ENCODE results near the gene TSNAXIP1. TPM values are rescaled to one million over a fixed set of nuclear protein-coding genes. Genes with fewer than 3 reads are reported as not detected.
A peak's percentile ranks its signal among the peaks of the same experiment; 100 is the strongest.

The TSNAXIP1 gene
- total and polyA plus RNA-seq, 2 experiments from 2014 or later, result 0.97 to 2.4 TPM

DNA sequence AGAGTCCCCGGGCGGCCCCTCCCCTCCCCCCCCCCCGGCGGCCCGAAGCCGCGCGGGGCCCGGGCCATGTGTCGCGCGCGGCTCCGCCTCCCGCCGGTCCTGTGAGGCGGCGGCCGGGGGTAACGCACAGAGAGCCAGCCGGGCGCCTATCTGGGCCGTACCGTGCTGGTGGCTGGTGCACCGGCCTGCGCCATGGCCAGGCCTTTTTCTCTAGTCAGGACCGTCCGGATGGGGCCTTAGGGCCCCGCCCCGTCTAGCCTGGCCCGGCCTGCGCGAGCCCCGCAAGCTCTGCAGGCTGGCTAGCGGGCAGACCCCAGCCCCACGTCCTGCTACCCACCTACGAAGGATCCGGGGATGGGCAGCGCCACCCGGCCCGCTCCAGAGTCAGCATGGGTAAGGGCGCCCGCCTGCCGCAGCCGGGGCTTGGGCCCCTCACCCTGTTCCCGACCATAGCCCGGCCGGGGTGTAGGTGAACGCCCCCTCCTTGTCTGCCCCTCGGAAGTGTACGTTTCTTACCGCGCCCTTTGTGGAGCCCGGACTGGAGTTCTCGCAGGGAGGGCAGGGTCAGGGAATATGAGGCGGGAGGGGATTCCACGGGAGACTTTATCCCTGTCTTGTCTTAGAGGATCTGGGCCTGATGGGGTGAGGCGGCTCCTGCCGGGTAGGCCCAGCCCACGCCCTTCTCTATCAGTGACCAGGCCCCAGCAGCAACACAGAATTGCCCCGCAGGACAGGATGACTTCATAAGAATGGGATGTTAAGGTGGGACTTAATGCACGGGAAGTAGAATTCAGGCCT is 40.6 kb downstream of the TSNAXIP1 start, which contains the start of gene CENPT:
Gene CENPT (minus strand): TSS at position 630 of the 798 bp plus-strand sequence. CDS start 13,834 bp downstream, outside the sequence.
- Histone ChIP-seq H3F3A (replicated peaks; ENCODE audit: low read depth) (peaks cover 37% of the 10 kb centered on the region), H2AFZ (no peak within 1 kb of the TSS), H3K4me1 (ENCODE audit: insufficient read depth) (peaks cover 37% of the 10 kb centered on the region), H3K4me2 (peak within 1 kb of the TSS; percentile 98), H3K27ac (ENCODE audit: low read depth) (peak within 1 kb of the TSS; percentile 97), H3K79me2 (replicated peaks; ENCODE audit: insufficient read depth) (peaks cover 80% of the 10 kb centered on the region), H3K36me3 (ENCODE audit: insufficient read depth) (0 out of 2 replicates have a peak, but pooled peaks cover 3% of the 10 kb centered on the region), H3K4me3 (peak within 1 kb of the TSS; percentile 91), H3K27me3 (ENCODE audit: insufficient read depth) (no peaks in the 10 kb centered on the region), H3K9me2 (ENCODE audit: insufficient read depth) (no peaks in the 10 kb centered on the region), H4K20me1 (replicated peaks; ENCODE audit: insufficient read depth) (peaks cover 51% of the 10 kb centered on the region)
- Mint-ChIP-seq H3K36me3 (ENCODE audit: low read depth) (peaks cover 25% of the 10 kb centered on the region), H3K27me3 (ENCODE audit: insufficient read depth, low read depth, poor library complexity) (peaks cover 14% of the 10 kb centered on the region), H3K4me1 (peaks cover 37% of the 10 kb centered on the region), H3K27ac (peak within 1 kb of the TSS; percentile 89), H3K9me3 (no peaks in the 10 kb centered on the region), H3K4me3 (peak within 1 kb of the TSS; percentile 95)
- DNase-seq (ENCODE audit: low spot score), result peak; percentile 62
- peak; percentile 21 for ATAC-seq
- TF ChIP-seq ZNF462 (CRISPR knock-in tag; IDR thresholded peaks at IDR 0.05) (no peak), POLR2AphosphoS5 (IDR thresholded peaks at IDR 0.05; ENCODE audit: low read depth) (no peak), ETS1 (IDR thresholded peaks at IDR 0.05) (no peak), STAT1 (IDR thresholded peaks at IDR 0.05; ENCODE audit: unreplicated experiment) (no peak), JUNB (IDR thresholded peaks at IDR 0.05; ENCODE audit: unreplicated experiment) (no peak), ZNF114 (CRISPR knock-in tag; IDR thresholded peaks at IDR 0.05) (no peak), ZNF331 (CRISPR knock-in tag; IDR thresholded peaks at IDR 0.05; ENCODE audit: low read depth) (no peak), EZH2 (IDR thresholded peaks at IDR 0.05; ENCODE audit: low read depth, unreplicated experiment) (no peak), NANOG (IDR thresholded peaks at IDR 0.05; ENCODE audit: borderline replicate concordance) (no peak), CREB1 (CRISPR knock-in tag; IDR thresholded peaks at IDR 0.05; ENCODE audit: low read depth) (no peak), EZH2phosphoT487 (IDR thresholded peaks at IDR 0.05; ENCODE audit: unreplicated experiment) (no peak), CTCF (conservative IDR thresholded peaks at IDR 0.05; ENCODE audit: low read depth in 2 of 2) (no peak)
- TF ChIP-seq, protein P1, sequence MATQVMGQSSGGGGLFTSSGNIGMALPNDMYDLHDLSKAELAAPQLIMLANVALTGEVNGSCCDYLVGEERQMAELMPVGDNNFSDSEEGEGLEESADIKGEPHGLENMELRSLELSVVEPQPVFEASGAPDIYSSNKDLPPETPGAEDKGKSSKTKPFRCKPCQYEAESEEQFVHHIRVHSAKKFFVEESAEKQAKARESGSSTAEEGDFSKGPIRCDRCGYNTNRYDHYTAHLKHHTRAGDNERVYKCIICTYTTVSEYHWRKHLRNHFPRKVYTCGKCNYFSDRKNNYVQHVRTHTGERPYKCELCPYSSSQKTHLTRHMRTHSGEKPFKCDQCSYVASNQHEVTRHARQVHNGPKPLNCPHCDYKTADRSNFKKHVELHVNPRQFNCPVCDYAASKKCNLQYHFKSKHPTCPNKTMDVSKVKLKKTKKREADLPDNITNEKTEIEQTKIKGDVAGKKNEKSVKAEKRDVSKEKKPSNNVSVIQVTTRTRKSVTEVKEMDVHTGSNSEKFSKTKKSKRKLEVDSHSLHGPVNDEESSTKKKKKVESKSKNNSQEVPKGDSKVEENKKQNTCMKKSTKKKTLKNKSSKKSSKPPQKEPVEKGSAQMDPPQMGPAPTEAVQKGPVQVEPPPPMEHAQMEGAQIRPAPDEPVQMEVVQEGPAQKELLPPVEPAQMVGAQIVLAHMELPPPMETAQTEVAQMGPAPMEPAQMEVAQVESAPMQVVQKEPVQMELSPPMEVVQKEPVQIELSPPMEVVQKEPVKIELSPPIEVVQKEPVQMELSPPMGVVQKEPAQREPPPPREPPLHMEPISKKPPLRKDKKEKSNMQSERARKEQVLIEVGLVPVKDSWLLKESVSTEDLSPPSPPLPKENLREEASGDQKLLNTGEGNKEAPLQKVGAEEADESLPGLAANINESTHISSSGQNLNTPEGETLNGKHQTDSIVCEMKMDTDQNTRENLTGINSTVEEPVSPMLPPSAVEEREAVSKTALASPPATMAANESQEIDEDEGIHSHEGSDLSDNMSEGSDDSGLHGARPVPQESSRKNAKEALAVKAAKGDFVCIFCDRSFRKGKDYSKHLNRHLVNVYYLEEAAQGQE (IDR thresholded peaks at IDR 0.05; ENCODE audit: unreplicated experiment), result no peak

All from GM23338 (cell line).